HG02973 (cell line): Measurements from ENCODE around the gene NAALADL2.
"Not testable (repeated sequence)": the region's sequence is repeated elsewhere in the genome, so short reads cannot be mapped to it uniquely, and the experiment has no call there.

Experiments used
- ATAC-seq: cut with Tn5 transposase; IDR thresholded peaks from one replicate; pipeline ENCODE4 v1.9.1; 2021; ENCODE audit warnings: moderate library complexity; ENCODE audit not compliant: unreplicated experiment

NAALADL2 gene

GRCh38 chr3:175066617-175067415, 207.7 kb downstream of the NAALADL2 start:
- no peak for ATAC-seq

DNA sequence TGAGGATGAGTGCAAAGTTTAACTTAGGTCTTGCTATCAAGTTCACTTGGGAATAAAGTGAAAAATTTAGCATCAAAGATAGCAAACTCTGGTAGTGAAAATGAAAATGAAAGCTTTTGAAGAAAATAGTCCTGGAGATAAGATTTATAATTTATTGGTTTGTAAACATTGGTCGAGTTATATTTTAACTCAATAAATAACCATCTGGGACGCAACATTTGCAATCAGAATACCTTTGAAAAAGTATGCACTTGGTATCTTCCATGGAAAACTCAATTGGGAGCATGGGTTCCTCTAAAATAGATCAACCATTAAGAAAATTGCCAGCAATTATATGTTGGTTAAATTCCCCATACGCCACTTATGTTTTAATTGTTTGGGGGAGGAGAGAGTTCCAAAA, 209.5 kb downstream of the NAALADL2 start:
- no peak for ATAC-seq

DNA sequence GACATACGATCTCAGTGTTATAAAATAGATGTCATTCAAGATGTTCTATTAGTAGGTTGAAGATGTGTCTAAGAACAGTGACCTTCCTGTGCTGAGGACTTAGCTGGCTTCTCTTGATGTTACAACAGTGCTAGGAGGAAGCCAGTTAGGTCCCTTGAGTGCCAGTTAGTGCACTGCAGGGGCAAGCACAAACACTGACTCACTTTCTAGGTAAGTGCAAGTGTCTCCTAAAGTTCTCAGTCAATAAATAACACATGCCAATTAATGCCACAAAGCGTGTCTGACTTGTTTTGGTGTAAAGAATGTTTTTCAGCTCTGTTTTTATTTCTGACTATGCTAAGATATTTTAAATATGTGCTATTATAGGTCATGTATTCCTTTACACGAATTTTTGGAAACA, 211.8 kb downstream of the NAALADL2 start:
- ATAC-seq: no peak

DNA sequence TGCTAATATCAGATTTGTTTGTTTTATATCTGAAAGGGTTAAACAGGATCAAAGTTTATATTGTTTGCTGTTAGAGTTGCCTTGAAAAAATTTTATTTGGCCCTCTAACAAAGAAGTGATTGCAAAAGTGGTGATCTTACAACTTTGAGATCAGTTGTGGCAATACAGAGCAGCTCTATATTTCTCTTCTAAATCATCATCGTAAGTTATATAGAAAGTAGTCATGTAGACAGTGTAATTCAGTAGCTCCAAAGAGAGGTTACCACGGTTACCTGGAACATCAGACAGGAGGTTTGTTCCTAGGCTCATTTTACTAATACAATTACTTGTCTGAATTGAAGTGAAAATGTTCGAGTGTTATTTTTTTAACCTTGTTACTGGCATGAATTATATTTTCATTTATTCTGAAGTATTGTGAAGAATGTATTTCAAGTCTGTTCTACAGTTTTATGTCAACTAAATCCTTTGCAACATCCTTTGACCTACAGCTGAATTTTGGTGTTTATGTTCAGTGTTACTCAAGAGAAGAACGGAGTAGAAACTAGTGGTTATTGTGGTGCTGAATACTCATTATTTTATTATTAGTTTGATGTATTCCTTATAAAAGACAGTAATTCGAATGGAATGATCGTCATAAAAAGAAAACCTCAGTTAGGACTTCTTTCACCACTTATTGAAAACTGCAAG, 214.2 kb downstream of the NAALADL2 start:
- ATAC-seq: no peak

DNA sequence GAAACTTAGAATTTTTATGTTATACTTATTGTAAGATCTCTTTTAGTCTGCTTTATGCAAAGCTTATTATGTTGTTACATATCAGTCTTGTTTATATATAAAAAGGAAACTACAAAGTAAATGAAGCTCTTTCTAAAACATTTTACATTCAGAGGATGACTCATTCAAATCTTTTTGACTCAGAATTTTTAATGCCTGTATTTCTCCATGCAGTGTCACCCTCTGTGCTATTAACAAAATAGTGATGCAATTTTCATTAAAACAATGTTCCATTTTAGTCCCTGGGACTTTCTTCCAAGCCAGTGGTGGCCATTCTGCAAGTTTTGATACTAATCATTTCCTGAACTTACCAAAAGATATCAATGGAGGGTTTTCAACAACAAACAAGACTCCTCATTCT, 216.1 kb downstream of the NAALADL2 start:
- ATAC-seq: no peak

DNA sequence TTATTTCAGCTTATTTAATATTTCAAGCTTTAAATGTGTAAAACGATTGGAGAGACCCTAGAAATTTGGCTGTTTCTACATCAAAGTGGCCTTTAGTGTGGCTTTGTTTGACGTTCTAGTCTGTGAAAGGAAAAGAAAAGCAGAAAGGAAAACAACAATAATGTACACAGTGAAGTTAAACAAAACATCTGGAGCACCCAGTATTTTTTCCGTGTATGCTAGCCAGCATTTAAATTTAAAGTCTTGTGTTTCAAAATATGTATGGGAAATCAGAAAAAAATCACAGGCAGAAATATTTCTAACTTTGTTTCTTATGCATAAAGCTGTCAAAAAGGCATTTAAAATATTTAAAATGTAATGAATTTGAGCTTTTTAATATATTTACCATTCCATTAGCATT, 218.1 kb downstream of the NAALADL2 start:
- ATAC-seq: no peak

DNA sequence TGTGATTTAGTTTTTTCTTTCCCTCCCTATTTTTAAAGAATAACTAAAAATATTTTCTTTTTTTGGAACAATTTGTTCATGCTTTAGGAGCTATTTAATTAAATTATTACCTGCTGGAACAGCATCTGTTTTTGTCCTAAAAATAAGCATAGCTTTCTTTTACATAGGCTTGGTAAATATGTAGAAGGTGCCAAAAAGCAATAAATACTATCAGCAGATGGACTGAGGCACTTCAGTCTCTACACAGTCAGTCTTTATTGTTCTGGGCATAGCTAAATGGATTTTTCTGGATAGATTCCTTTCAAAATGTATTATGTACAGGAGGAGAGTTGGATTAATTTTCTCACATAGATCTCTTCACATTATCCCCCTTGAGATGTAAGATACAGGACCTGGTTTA, 223.5 kb downstream of the NAALADL2 start:
- ATAC-seq: no peak

GRCh38 chr3:175087128-175087527, 228.0 kb downstream of the NAALADL2 start:
- ATAC-seq: not testable (repeated sequence)

- ATAC-seq: no peak
Measured at GRCh38 chr3:175088766-175089380, 229.7 kb downstream of the NAALADL2 start.

DNA sequence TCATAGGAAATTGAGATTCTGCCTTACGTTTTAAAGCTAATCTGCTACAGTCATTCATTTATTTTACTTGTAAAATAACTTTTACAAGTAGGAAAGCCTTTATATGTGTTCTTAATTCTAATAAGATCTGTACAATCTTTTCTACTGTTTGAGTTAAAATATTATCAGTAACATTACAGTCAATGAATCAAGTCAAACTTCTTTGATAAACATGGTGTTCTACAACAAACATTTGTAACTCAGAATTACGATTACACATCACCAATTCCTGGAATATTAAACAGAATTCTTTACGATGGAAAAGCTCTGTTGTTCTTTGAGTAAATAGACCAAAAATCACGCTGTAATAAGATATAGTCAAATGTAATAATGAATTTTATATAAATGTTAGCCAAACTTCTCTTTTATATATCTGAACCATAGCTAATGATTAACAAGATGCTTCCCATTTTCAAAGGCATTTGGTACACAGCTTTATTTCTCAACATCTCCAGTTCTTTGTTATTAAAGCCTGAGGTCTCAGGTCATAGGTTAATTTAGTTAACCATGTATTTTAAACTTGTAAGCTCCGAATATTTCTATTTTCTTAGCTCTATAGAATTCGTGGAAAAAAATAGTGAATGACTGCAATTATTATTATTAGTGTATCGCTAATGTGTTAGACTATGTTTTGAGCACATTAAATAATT, 232.4 kb downstream of the NAALADL2 start:
- ATAC-seq: no peak

GRCh38 chr3:175093748-175094147, 234.6 kb downstream of the NAALADL2 start:
- no peak for ATAC-seq

DNA sequence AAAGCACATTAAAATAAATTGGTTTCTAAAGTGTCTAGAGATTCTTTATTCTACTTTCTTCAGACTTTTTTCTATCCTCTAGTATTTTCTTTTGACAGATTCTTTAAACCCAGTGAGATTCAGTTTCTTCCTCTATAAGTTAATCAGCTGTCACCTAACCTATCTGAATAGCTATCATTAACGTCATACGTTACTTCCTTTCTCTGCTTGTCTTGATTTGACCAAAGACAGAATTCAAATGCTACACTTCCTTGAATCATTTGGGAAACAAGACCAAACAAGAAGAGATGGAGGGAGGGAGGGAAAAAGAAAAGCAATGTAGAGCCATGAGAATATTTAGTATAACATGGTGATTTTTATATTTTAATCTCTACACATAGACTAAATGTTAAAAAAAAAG, 235.2 kb downstream of the NAALADL2 start:
- no peak for ATAC-seq

- ATAC-seq: no peak
Measured at GRCh38 chr3:175098644-175099043, 239.5 kb downstream of the NAALADL2 start.

DNA sequence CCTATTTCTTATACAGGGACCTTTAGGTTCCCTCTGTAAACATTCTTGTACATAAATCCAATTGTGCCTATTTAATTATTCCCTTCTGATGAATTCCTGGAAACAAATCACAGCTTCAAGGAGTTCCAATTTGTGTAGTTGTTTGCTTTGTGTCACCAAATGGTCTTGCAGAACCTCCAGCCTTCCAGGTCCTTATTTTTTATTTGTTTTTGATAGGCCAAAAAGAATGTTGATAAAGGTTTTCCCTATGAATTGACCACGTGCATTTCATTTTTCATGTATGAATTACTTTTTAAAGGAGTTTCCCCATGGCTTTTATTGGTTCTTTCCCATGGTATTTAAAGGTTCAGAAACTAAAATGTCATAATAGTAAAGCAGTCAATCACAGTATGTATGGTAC, 243.0 kb downstream of the NAALADL2 start:
- no peak for ATAC-seq

- ATAC-seq: no peak
Measured at GRCh38 chr3:175103298-175103697, 244.2 kb downstream of the NAALADL2 start.

- no peak for ATAC-seq
Measured at GRCh38 chr3:175105066-175105465, 245.9 kb downstream of the NAALADL2 start.

- ATAC-seq: no peak
Measured at GRCh38 chr3:175107231-175107630, 248.1 kb downstream of the NAALADL2 start.

- ATAC-seq: no peak
Measured at GRCh38 chr3:175107995-175108394, 248.9 kb downstream of the NAALADL2 start.

DNA sequence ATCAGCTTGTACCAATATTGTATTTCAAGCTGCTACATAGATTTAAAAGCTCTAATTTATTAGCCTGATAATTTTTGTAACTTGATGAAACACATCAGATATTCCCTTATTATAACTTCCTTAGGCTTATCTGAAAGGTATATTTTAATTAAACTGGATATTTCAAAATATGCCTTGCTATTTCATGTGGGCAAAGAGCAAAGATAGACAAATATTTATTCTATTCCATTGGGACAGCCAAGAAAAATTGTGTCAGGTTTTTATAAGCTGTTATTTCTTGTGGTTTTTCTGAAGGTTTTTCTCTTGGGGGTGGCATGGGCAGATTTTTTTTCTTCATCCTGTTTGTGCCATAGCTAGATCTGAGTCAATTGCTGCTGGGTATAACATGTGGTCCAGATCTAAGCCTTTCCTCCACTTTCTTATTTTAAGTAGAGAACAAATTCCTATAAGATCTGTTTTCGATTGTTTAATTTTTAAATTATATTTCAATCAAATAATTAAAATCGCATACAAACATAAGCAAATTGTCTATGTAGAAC, 249.5 kb downstream of the NAALADL2 start:
- no peak for ATAC-seq

DNA sequence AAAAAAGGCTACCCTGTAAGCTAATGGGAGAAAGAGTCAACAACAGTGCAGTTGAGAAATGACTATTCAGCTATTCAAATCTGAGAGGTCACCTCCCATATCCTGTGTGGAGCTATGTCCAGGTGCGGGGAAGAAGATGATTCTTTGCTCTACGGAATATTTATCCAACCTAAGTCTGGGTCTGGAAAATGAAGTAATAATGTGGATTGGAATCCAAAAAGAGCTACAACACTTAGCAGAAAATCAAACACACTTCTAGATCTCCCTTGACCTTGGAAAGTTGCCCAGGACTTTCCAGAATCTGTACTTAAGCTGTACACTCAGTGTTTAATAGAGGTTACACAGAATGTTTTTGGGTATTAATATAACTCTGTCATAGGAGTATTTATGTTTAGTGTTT, 251.9 kb downstream of the NAALADL2 start:
- no peak for ATAC-seq

DNA sequence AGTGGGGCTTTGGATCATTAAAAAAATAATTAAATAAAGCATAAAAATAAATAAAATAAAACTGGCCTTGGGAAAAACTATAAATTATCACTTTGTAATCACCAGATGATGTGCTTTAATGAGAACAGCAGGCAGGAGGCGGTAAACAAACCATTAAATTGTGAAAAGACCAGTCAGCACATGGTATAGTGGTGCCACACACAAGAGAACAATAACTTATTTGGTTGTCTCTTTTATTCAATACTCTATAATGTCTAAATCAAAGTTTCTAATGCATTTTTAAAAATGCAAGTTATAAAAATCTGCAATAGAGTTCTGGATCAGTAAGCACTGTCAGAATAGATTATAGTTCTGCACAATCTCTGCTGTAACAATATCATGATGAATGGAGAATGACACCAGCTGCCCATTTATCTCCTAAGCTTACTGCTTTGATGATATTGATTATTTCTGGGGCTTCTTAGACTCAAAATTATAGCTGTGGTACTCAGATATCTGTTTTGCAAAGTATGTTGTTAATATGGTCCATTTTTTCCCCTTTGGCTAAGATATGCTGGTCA, 259.3 kb downstream of the NAALADL2 start:
- ATAC-seq: no peak
